ENCODE measurements around the gene TRIM37.

Gene TRIM37

GRCh38 chr17:59069856-59070255 is 36.8 kb downstream of the TRIM37 start:
- Histone ChIP-seq H3K36me3 (ENCODE audit: control insufficient read depth, low read depth, low read length) (peaks cover 49% of the 10 kb centered on the region), H3K27ac (ENCODE audit: low read length) (no peak overlapping the region), H3K4me3 (ENCODE audit: low read length) (no peak overlapping the region), H3K27me3 (ENCODE audit: control insufficient read depth, insufficient read depth, low read length) (no peaks in the 10 kb centered on the region), H3K9ac (ENCODE audit: low read length) (no peak overlapping the region), H3K9me3 (ENCODE audit: control insufficient read depth, low read depth, low read length) (no peaks in the 10 kb centered on the region), H3K4me1 (ENCODE audit: control insufficient read depth, low read depth, low read length) (no peaks in the 10 kb centered on the region)

GRCh38 chr17:59067756-59068155 is 38.9 kb downstream of the TRIM37 start:
- no peak overlapping the region for H3K9ac ChIP-seq (ENCODE audit: low read length)
- H3K4me3 ChIP-seq (ENCODE audit: low read length), result no peak overlapping the region
- H3K27me3 ChIP-seq (ENCODE audit: control insufficient read depth, insufficient read depth, low read length), result no peaks in the 10 kb centered on the region
- no peaks in the 10 kb centered on the region for H3K9me3 ChIP-seq (ENCODE audit: control insufficient read depth, low read depth, low read length)
- peaks cover 41% of the 10 kb centered on the region for H3K36me3 ChIP-seq (ENCODE audit: control insufficient read depth, low read depth, low read length)
- H3K4me1 ChIP-seq (ENCODE audit: control insufficient read depth, low read depth, low read length), result no peaks in the 10 kb centered on the region
- no peak overlapping the region for H3K27ac ChIP-seq (ENCODE audit: low read length)

DNA sequence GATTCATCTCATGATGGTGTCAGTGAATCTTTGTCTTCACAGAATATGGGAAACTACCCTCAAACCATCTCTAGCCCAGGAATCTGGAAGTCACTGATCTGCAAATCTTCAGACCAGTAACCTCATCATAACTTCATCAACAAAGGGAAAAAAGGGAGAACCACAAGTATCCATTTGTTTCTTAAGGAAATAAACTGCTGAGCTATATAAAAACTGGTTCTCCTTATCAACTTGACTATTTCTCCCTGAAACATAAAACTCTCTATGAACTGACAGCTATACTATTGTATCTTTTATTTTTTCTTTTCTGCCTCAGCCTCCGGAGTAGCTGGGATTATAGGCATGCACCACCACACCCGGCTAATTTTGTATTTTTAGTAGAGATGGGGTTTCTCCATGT is 39.3 kb downstream of the TRIM37 start:
- no peaks in the 10 kb centered on the region for H3K9me3 ChIP-seq (ENCODE audit: control insufficient read depth, low read depth, low read length)
- no peaks in the 10 kb centered on the region for H3K4me1 ChIP-seq (ENCODE audit: control insufficient read depth, low read depth, low read length)
- H3K4me3 ChIP-seq (ENCODE audit: low read length), result no peak overlapping the region
- H3K27me3 ChIP-seq (ENCODE audit: control insufficient read depth, insufficient read depth, low read length), result no peaks in the 10 kb centered on the region
- no peak overlapping the region for H3K9ac ChIP-seq (ENCODE audit: low read length)
- H3K27ac ChIP-seq (ENCODE audit: low read length), result no peak overlapping the region
- peaks cover 44% of the 10 kb centered on the region for H3K36me3 ChIP-seq (ENCODE audit: control insufficient read depth, low read depth, low read length)

DNA sequence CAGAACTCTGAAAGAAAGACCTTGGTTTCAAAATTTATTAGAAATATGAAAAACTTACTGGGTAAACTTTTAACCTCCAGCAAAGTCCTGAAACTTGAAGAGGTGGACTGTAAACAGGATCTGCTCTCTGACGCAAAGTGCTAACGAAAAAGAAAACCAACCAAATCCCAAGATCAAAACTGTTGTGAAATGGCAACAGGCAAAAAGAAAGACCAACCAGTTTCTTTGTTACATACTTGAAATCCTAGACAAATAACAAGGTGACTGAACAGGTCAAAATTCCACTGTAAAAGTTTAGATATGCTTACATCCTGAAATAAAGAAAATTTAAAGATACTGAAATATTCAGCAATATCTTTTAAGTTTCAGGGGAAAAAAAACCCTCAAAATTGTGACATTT is 44.2 kb downstream of the TRIM37 start:
- Histone ChIP-seq H3K27ac (ENCODE audit: low read length) (no peak overlapping the region), H3K9ac (ENCODE audit: low read length) (no peak overlapping the region), H3K36me3 (ENCODE audit: control insufficient read depth, low read depth, low read length) (peaks cover 46% of the 10 kb centered on the region)

DNA sequence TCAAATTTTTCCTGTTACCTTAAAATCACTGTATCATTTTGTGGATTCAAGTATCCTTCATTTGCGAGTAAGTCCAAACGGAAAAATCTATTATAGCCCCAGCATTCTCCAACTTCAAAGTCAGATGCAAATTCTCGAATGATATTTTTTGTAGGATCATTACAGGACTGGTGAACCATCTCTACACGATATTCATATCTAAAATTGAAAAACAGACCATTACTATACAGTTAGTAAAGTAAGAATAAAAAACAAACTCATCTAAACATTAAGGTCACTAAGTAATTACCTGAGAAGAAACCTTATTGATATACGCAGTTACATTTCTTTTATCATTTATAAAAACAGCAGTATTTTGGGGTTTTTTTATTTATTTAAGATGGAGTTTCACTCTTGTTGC is 49.8 kb downstream of the TRIM37 start:
- peaks cover 34% of the 10 kb centered on the region for H3K36me3 ChIP-seq (ENCODE audit: control insufficient read depth, low read depth, low read length)
- no peak overlapping the region for H3K4me3 ChIP-seq (ENCODE audit: low read length)
- no peaks in the 10 kb centered on the region for H3K9me3 ChIP-seq (ENCODE audit: control insufficient read depth, low read depth, low read length)
- no peaks in the 10 kb centered on the region for H3K27me3 ChIP-seq (ENCODE audit: control insufficient read depth, insufficient read depth, low read length)
- no peaks in the 10 kb centered on the region for H3K4me1 ChIP-seq (ENCODE audit: control insufficient read depth, low read depth, low read length)
- H3K27ac ChIP-seq (ENCODE audit: low read length), result no peak overlapping the region
- H3K9ac ChIP-seq (ENCODE audit: low read length), result no peak overlapping the region

More for the DNA sequence above, 44.2 kb downstream of the TRIM37 start:
- H3K27me3 ChIP-seq (ENCODE audit: control insufficient read depth, insufficient read depth, low read length), result no peaks in the 10 kb centered on the region
- no peak overlapping the region for H3K4me3 ChIP-seq (ENCODE audit: low read length)
- H3K4me1 ChIP-seq (ENCODE audit: control insufficient read depth, low read depth, low read length), result no peaks in the 10 kb centered on the region
- H3K9me3 ChIP-seq (ENCODE audit: control insufficient read depth, low read depth, low read length), result no peaks in the 10 kb centered on the region

GRCh38 chr17:59049798-59050197 is 56.9 kb downstream of the TRIM37 start:
- Histone ChIP-seq H3K4me1 (ENCODE audit: control insufficient read depth, low read depth, low read length) (no peaks in the 10 kb centered on the region), H3K9me3 (ENCODE audit: control insufficient read depth, low read depth, low read length) (no peaks in the 10 kb centered on the region), H3K4me3 (ENCODE audit: low read length) (no peak overlapping the region), H3K9ac (ENCODE audit: low read length) (no peak overlapping the region), H3K27me3 (ENCODE audit: control insufficient read depth, insufficient read depth, low read length) (no peaks in the 10 kb centered on the region), H3K36me3 (ENCODE audit: control insufficient read depth, low read depth, low read length) (peaks cover 47% of the 10 kb centered on the region), H3K27ac (ENCODE audit: low read length) (no peak overlapping the region)

- H3K27ac ChIP-seq (ENCODE audit: low read length), result no peak overlapping the region
- H3K9me3 ChIP-seq (ENCODE audit: control insufficient read depth, low read depth, low read length), result no peaks in the 10 kb centered on the region
- H3K4me3 ChIP-seq (ENCODE audit: low read length), result no peak overlapping the region
- H3K9ac ChIP-seq (ENCODE audit: low read length), result no peak overlapping the region
- H3K27me3 ChIP-seq (ENCODE audit: control insufficient read depth, insufficient read depth, low read length), result no peaks in the 10 kb centered on the region
- no peaks in the 10 kb centered on the region for H3K4me1 ChIP-seq (ENCODE audit: control insufficient read depth, low read depth, low read length)
- H3K36me3 ChIP-seq (ENCODE audit: control insufficient read depth, low read depth, low read length), result peaks cover 58% of the 10 kb centered on the region
These were observed 59.1 kb downstream of the TRIM37 start for GRCh38 chr17:59047616-59048015.

GRCh38 chr17:59046192-59046591 is 60.5 kb downstream of the TRIM37 start:
- Histone ChIP-seq H3K9ac (ENCODE audit: low read length) (no peak overlapping the region), H3K4me3 (ENCODE audit: low read length) (no peak overlapping the region), H3K9me3 (ENCODE audit: control insufficient read depth, low read depth, low read length) (no peaks in the 10 kb centered on the region), H3K27ac (ENCODE audit: low read length) (no peak overlapping the region), H3K4me1 (ENCODE audit: control insufficient read depth, low read depth, low read length) (no peaks in the 10 kb centered on the region), H3K27me3 (ENCODE audit: control insufficient read depth, insufficient read depth, low read length) (no peaks in the 10 kb centered on the region), H3K36me3 (ENCODE audit: control insufficient read depth, low read depth, low read length) (peaks cover 60% of the 10 kb centered on the region)

DNA sequence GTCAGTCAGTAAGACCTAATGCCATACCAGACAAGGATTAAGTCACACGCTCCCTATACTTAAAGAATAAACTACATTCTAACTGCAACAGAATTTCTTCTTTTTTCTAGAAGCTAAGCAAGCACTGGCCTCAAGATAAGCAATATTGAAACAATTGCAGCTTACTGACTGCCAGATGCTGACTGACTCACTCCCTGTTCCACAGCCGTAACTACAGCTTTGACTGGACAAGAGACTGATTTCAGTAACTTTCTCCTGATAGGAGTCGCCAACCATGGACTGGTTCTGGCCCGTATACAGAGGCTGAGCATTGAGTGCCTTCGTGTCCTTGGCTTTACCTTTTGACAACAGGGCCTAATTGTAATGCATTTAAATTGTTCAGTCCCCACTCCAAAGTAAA is 67.9 kb downstream of the TRIM37 start:
- H3K4me1 ChIP-seq (ENCODE audit: control insufficient read depth, low read depth, low read length), result no peaks in the 10 kb centered on the region
- no peak overlapping the region for H3K27ac ChIP-seq (ENCODE audit: low read length)
- H3K36me3 ChIP-seq (ENCODE audit: control insufficient read depth, low read depth, low read length), result peaks cover 47% of the 10 kb centered on the region
- H3K4me3 ChIP-seq (ENCODE audit: low read length), result no peak overlapping the region
- H3K9ac ChIP-seq (ENCODE audit: low read length), result no peak overlapping the region
- no peaks in the 10 kb centered on the region for H3K9me3 ChIP-seq (ENCODE audit: control insufficient read depth, low read depth, low read length)
- H3K27me3 ChIP-seq (ENCODE audit: control insufficient read depth, insufficient read depth, low read length), result no peaks in the 10 kb centered on the region

DNA sequence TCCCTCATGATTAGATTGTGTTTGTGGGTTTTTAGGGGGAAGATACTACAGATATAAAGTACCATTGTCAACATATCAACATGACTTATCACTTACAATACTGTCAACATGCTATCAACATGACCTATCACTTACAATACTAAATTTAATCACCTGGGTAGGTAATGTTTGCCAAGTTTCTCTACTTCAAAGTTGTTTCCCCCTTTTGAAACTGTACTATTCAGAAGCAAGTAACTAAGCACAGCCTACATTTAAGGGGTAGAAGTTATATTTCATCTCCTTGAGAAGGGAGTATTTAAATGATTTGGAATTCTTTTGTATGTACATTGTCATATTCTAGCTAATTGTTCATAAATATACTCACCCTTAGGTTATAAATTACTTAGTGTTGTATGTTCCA is 68.7 kb downstream of the TRIM37 start:
- Histone ChIP-seq H3K9ac (ENCODE audit: low read length) (no peak overlapping the region), H3K4me3 (ENCODE audit: low read length) (no peak overlapping the region), H3K9me3 (ENCODE audit: control insufficient read depth, low read depth, low read length) (no peaks in the 10 kb centered on the region), H3K36me3 (ENCODE audit: control insufficient read depth, low read depth, low read length) (peaks cover 40% of the 10 kb centered on the region), H3K4me1 (ENCODE audit: control insufficient read depth, low read depth, low read length) (no peaks in the 10 kb centered on the region), H3K27me3 (ENCODE audit: control insufficient read depth, insufficient read depth, low read length) (no peaks in the 10 kb centered on the region), H3K27ac (ENCODE audit: low read length) (no peak overlapping the region)

GRCh38 chr17:59030811-59031210 is 75.9 kb downstream of the TRIM37 start:
- Histone ChIP-seq H3K27ac (ENCODE audit: low read length) (no peak overlapping the region), H3K4me3 (ENCODE audit: low read length) (no peak overlapping the region), H3K36me3 (ENCODE audit: control insufficient read depth, low read depth, low read length) (peaks cover 30% of the 10 kb centered on the region), H3K9ac (ENCODE audit: low read length) (no peak overlapping the region), H3K9me3 (ENCODE audit: control insufficient read depth, low read depth, low read length) (no peaks in the 10 kb centered on the region), H3K4me1 (ENCODE audit: control insufficient read depth, low read depth, low read length) (no peaks in the 10 kb centered on the region), H3K27me3 (ENCODE audit: control insufficient read depth, insufficient read depth, low read length) (no peaks in the 10 kb centered on the region)

GRCh38 chr17:59028328-59028727 is 78.4 kb downstream of the TRIM37 start:
- H3K4me1 ChIP-seq (ENCODE audit: control insufficient read depth, low read depth, low read length), result no peaks in the 10 kb centered on the region
- H3K36me3 ChIP-seq (ENCODE audit: control insufficient read depth, low read depth, low read length), result peaks cover 29% of the 10 kb centered on the region

More at GRCh38 chr17:59028328-59028727, 78.4 kb downstream of the TRIM37 start:
- Histone ChIP-seq H3K27me3 (ENCODE audit: control insufficient read depth, insufficient read depth, low read length) (no peaks in the 10 kb centered on the region), H3K9ac (ENCODE audit: low read length) (no peak overlapping the region), H3K27ac (ENCODE audit: low read length) (no peak overlapping the region), H3K9me3 (ENCODE audit: control insufficient read depth, low read depth, low read length) (no peaks in the 10 kb centered on the region), H3K4me3 (ENCODE audit: low read length) (no peak overlapping the region)
